ENCODE data around the gene CCDC78. TPM values are rescaled to one million over a fixed set of nuclear protein-coding genes. Genes with fewer than 3 reads are reported as not detected.

The CCDC78 gene
- total and polyA plus RNA-seq, 2 of the 13 experiments (the other 11 are each of a cell fraction or from before 2014, with no cell fraction given), result 0.53 to 1.5 TPM

DNA sequence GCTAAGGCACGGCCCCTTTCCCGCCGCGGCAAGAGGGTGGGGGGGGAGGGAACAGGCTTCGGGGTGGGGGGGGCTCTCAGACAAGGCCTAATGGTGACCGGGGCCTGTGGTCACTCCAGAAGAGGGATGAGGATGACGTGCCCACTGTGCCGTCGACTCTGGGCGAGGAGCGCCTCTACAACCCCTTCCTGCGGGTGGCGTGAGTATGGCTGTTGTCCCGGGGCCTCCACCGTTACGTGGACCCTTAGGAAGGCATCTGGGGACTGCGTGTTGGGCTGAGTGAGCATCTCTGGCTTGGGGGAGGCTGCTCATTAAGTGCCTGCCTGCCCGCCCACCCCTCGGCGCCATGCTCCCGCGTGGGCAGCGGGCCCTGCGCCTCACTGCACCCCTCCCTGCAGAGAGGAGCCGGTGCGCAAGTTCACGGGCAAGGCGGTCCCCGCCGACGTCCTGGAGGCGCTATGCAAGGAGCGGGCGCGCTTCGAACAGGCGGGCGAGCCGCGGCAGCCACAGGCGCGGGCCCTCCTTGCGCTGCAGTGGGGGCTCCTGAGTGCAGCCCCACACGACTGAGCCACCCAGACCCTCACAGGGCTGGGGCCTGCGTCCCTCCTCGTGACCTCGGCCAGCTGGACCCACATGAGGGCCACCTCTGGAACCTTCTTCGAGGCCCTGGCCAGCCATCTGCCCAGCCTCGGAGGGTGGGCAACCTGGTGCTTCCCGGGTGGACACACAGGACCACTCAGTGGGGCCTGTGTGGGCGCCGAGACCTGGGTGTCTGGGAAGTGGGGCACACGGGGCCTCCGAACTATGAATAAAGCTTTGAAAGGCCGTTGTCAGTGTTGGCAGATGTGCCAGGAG lies 2.9 kb upstream of the CCDC78 start (continued):
- TF ChIP-seq RBFOX2 (IDR thresholded peaks at IDR 0.05; ENCODE audit: low read depth, low read length), result peak; percentile 18; the same call in 1 of the 2 replicates
- TF ChIP-seq ZNF615 (CRISPR knock-in tag; IDR thresholded peaks at IDR 0.05; ENCODE audit: borderline replicate concordance), result no peak
- no peak for TF ChIP-seq NR3C1 (CRISPR knock-in tag; IDR thresholded peaks at IDR 0.05)
- TF ChIP-seq AGO1 (IDR thresholded peaks at IDR 0.05; ENCODE audit: low read depth, low read length, poor library complexity, severe bottlenecking), result peak; percentile 51
- no peak for TF ChIP-seq NR2F1 (CRISPR knock-in tag; IDR thresholded peaks at IDR 0.05)
- TF ChIP-seq ZZZ3 (CRISPR knock-in tag; IDR thresholded peaks at IDR 0.05; ENCODE audit: borderline replicate concordance), result no peak
- TF ChIP-seq TGIF2 (CRISPR knock-in tag; IDR thresholded peaks at IDR 0.05), result no peak
- TF ChIP-seq PHB2 (IDR thresholded peaks at IDR 0.05; ENCODE audit: partially characterized antibody), result no peak
- TF ChIP-seq AGO2 (optimal IDR thresholded peaks at IDR 0.05; ENCODE audit: low read depth, low read length), result peak; percentile 85
- no peak for TF ChIP-seq NR2C2 (CRISPR knock-in tag; IDR thresholded peaks at IDR 0.05; ENCODE audit: borderline replicate concordance)
- TF ChIP-seq ELF1 (CRISPR knock-in tag; IDR thresholded peaks at IDR 0.05), result no peak
- TF ChIP-seq ZNF143 (CRISPR knock-in tag; IDR thresholded peaks at IDR 0.05), result no peak
